Spleen (tissue), 11 donors: ENCODE measurements around the gene COL25A1. TPM values are rescaled to one million over a fixed set of nuclear protein-coding genes. Genes with fewer than 3 reads are reported as not detected.
"Not testable (repeated sequence)": the region's sequence is repeated elsewhere in the genome, so short reads cannot be mapped to it uniquely, and the experiment has no call there.

Source experiments
- DNase-seq: peaks from one replicate; pipeline ENCODE4 v3.0.0-alpha.2; 2020
- H3K27ac ChIP-seq, 8 donors: fragments of 200-600 bp; sonication (generic) in 7 of 8; 1 replicate in 4 of 8; 2 replicates in 4 of 8; pipeline versions ENCODE4 v1.5.0 to v1.8.0; 2016 to 2021; ENCODE audit warnings: inconsistent platforms in 4 of 8, mild to moderate bottlenecking in 4 of 8, moderate library complexity in 1 of 8
- H3K27me3 ChIP-seq, 7 donors: fragments of 200-600 bp; sonication (generic) in 6 of 7; replicated peaks in 1 of 7; 1 replicate in 4 of 7; 2 replicates in 3 of 7; pipeline versions ENCODE4 v1.5.0 to v1.8.0; 2016 to 2021; ENCODE audit warnings: inconsistent platforms in 3 of 7, mild to moderate bottlenecking in 1 of 7
- H3K36me3 ChIP-seq, 6 donors: fragments of 200-600 bp; sonication (generic) in 5 of 6; 1 replicate in 4 of 6; 2 replicates in 2 of 6; pipeline versions ENCODE4 v1.5.0 to v1.8.0; 2016 to 2021; ENCODE audit warnings: inconsistent platforms in 2 of 6
- H3K4me1 ChIP-seq, 6 donors: fragments of 200-600 bp; sonication (generic) in 5 of 6; 1 replicate in 3 of 6; 2 replicates in 3 of 6; pipeline versions ENCODE4 v1.5.0 to v1.8.0; 2016 to 2021; ENCODE audit warnings: inconsistent platforms in 3 of 6
- H3K4me3 ChIP-seq, 8 donors: fragments of 200-600 bp; sonication (generic) in 7 of 8; 1 replicate in 4 of 8; 2 replicates in 4 of 8; pipeline versions ENCODE4 v1.5.0 to v1.8.0; 2016 to 2021; ENCODE audit warnings: inconsistent platforms in 4 of 8, mild to moderate bottlenecking in 4 of 8, moderate library complexity in 2 of 8
- H3K9me3 ChIP-seq, 8 donors: fragments of 200-600 bp; sonication (generic) in 7 of 8; 1 replicate in 4 of 8; 2 replicates in 4 of 8; pipeline versions ENCODE4 v1.5.0 to v1.8.0; 2016 to 2021; ENCODE audit warnings: inconsistent platforms in 4 of 8
- CTCF ChIP-seq, 11 experiments: fragments of 200-600 bp in 7 of 11; fragments of 450-650 bp in 4 of 11; sonication (generic) in 4 of 11; IDR thresholded peaks in 8 of 11; conservative IDR thresholded peaks in 3 of 11; 1 replicate in 7 of 11; 2 replicates in 4 of 11; pipeline versions ENCODE4 v1.4.0 to v1.8.0; 2016 to 2021; ENCODE audit warnings: antibody characterized with exemption in 11 of 11, inconsistent platforms in 4 of 11, mild to moderate bottlenecking in 1 of 11
- POLR2A ChIP-seq, 3 donors: fragments of 450-650 bp; IDR thresholded peaks; one replicate each; pipeline ENCODE4 v1.5.1; 2017; ENCODE audit warnings: antibody characterized with exemption in 3 of 3, mild to moderate bottlenecking in 1 of 3
- POLR2AphosphoS5 ChIP-seq, 3 donors: sonication (generic); formaldehyde crosslinking; IDR thresholded peaks; one replicate each; pipeline ENCODE4 v1.5.1; 2017; ENCODE audit warnings: antibody characterized with exemption in 3 of 3
- WGBS, 5 donors: extraction: QIAGEN DNeasy Blood & Tissue Kit in 3 of 5; methylation state at CpG; one replicate each; pipeline versions ENCODE4 v1.1.5 to v1.1.7; 2013 to 2018; 5-methylcytosine and 5-hydroxymethylcytosine counted together
- intact Hi-C: fragments of 100-400 bp; cut with DNase I; formaldehyde crosslinking; loops from one replicate; pipeline ENCODE4 v1.15.0; 2023; ENCODE audit warnings: low total_unique reads
- polyA plus RNA-seq, 3 donors: library from polyadenylated mRNA; stranded (reverse); fragments of 200-250 nt; gene quantifications; one replicate each; pipeline ENCODE4 v1.2.1, GENCODE V29; 2013
- total RNA-seq, 7 donors: library from RNA; depleted of rRNA in 3 of 7; stranded (reverse); fragments of >200 nt in 3 of 7; fragmentation: NEBNext Ultra II Directional in 4 of 7; extraction: Animal tissue kit (Norgen Biotek cat#: 25700) in 4 of 7; gene quantifications; one replicate each; pipeline versions ENCODE4 v1.1.0 to v1.2.1, GENCODE V29; 2016 to 2021
- donor health status: healthy with polysubstance abuse.
- donor health status: DM: no; HTN: no; CAD: no; lungs with moderate emphysema.
- donor health status: DM: no; HTN: no; CAD: no.
- donor health status: Bipolar disorder and iron deficiency.
- donor health status: healthy.
- donor health status: DM: no; HTN: no; CAD: no.
- donor health status: DM: yes; HTN: yes; CAD: no.

The COL25A1 gene
- total and polyA plus RNA-seq, 10 donors: 0.06 to 1.9 (median 0.57) TPM; not detected in 1

GRCh38 chr4:108940634-108941033 lies 361.8 kb downstream of the COL25A1 start:
- TF ChIP-seq POLR2A (IDR thresholded peaks at IDR 0.05) (no peak), POLR2AphosphoS5 (IDR thresholded peaks at IDR 0.05) (no peak), CTCF (IDR thresholded peaks at IDR 0.05 in 8 of 11, conservative IDR thresholded peaks at IDR 0.05 in 3 of 11) (no peak)
- no peaks in the 10 kb centered on the region for H3K27me3 ChIP-seq
- intact Hi-C loops: no loop called here
- no peaks in the 10 kb centered on the region for H3K9me3 ChIP-seq
- no peaks in the 10 kb centered on the region for H3K36me3 ChIP-seq
- no peak overlapping the region for H3K4me3 ChIP-seq
- no peaks in the 10 kb centered on the region for H3K4me1 ChIP-seq
- H3K27ac ChIP-seq: no peak overlapping the region
- WGBS, 5 donors: 61 to 84% (median 78%) methylated on average over 1 of the region's 1 CpG
- no peak for DNase-seq

- intact Hi-C loops: no loop called here
- H3K4me3 ChIP-seq: no peak overlapping the region
- no peaks in the 10 kb centered on the region for H3K27me3 ChIP-seq
- 70 to 79% (median 75%) methylated on average over 5 of the region's 5 CpGs for WGBS, 5 donors
- no peak for DNase-seq
- no peak for TF ChIP-seq POLR2AphosphoS5 (IDR thresholded peaks at IDR 0.05)
- TF ChIP-seq CTCF (IDR thresholded peaks at IDR 0.05 in 8 of 11, conservative IDR thresholded peaks at IDR 0.05 in 3 of 11): no peak
- TF ChIP-seq POLR2A (IDR thresholded peaks at IDR 0.05): no peak
- no peaks in the 10 kb centered on the region for H3K36me3 ChIP-seq
- H3K9me3 ChIP-seq: no peaks in the 10 kb centered on the region
- no peaks in the 10 kb centered on the region for H3K4me1 ChIP-seq
- no peak overlapping the region for H3K27ac ChIP-seq
These were observed 362.3 kb downstream of the COL25A1 start for GRCh38 chr4:108940149-108940548.

GRCh38 chr4:108937066-108937465 lies 365.4 kb downstream of the COL25A1 start:
- Histone ChIP-seq H3K27me3 (no peaks in the 10 kb centered on the region), H3K36me3 (no peaks in the 10 kb centered on the region), H3K4me3 (no peak overlapping the region), H3K27ac (no peak overlapping the region), H3K9me3 (no peaks in the 10 kb centered on the region), H3K4me1 (no peaks in the 10 kb centered on the region)
- intact Hi-C loops: no loop called here
- no peak for DNase-seq
- no peak for TF ChIP-seq POLR2AphosphoS5 (IDR thresholded peaks at IDR 0.05)
- no peak for TF ChIP-seq CTCF (IDR thresholded peaks at IDR 0.05 in 8 of 11, conservative IDR thresholded peaks at IDR 0.05 in 3 of 11)
- TF ChIP-seq POLR2A (IDR thresholded peaks at IDR 0.05): no peak
- WGBS, 5 donors: 65 to 95% (median 82%) methylated on average over 5 of the region's 5 CpGs

GRCh38 chr4:108933925-108934324 lies 368.5 kb downstream of the COL25A1 start:
- H3K4me3 ChIP-seq, H3K9me3 ChIP-seq, H3K27ac ChIP-seq, intact Hi-C loops, H3K4me1 ChIP-seq, DNase-seq, H3K27me3 ChIP-seq, H3K36me3 ChIP-seq: not testable (repeated sequence)
- WGBS, 5 donors: 90 to 96% (median 93%) methylated on average over 5 of the region's 5 CpGs

GRCh38 chr4:108933046-108933445 lies 369.4 kb downstream of the COL25A1 start:
- DNase-seq: no peak
- H3K4me3 ChIP-seq: no peak overlapping the region
- no peak overlapping the region for H3K27ac ChIP-seq
- TF ChIP-seq POLR2AphosphoS5 (IDR thresholded peaks at IDR 0.05) (no peak), CTCF (IDR thresholded peaks at IDR 0.05 in 8 of 11, conservative IDR thresholded peaks at IDR 0.05 in 3 of 11) (no peak), POLR2A (IDR thresholded peaks at IDR 0.05) (no peak)
- H3K4me1 ChIP-seq: no peaks in the 10 kb centered on the region
- intact Hi-C loops: no loop called here
- no peaks in the 10 kb centered on the region for H3K9me3 ChIP-seq
- WGBS, 5 donors: 90 to 96% (median 91%) methylated on average over 3 of the region's 3 CpGs
- no peaks in the 10 kb centered on the region for H3K36me3 ChIP-seq
- no peaks in the 10 kb centered on the region for H3K27me3 ChIP-seq
